ENCODE results near the gene ZSCAN21.

ZSCAN21 gene

GRCh38 chr7:100077205-100077604 lies 27.6 kb downstream of the ZSCAN21 start:
- DNase-seq (ENCODE audit: low read depth): no peak

GRCh38 chr7:100079024-100079560 lies 29.5 kb downstream of the ZSCAN21 start:
- DNase-seq (ENCODE audit: low read depth): no peak

- DNase-seq (ENCODE audit: low read depth): no peak
Measured at GRCh38 chr7:100080907-100081534, 31.4 kb downstream of the ZSCAN21 start.

GRCh38 chr7:100081535-100082102 lies 32.0 kb downstream of the ZSCAN21 start, which contains the start of gene ZNF3:
TSS of gene ZNF3 (minus strand) at chr7:100081723. CDS start at chr7:100077357, 4,366 bp downstream.
- peak; percentile 95 for DNase-seq (ENCODE audit: low read depth)

- no peak for DNase-seq (ENCODE audit: low read depth)
Measured at GRCh38 chr7:100082978-100083377, 33.4 kb downstream of the ZSCAN21 start.

- DNase-seq (ENCODE audit: low read depth): no peak
Measured at GRCh38 chr7:100085515-100085914, 35.9 kb downstream of the ZSCAN21 start.

GRCh38 chr7:100087055-100087750 lies 37.6 kb downstream of the ZSCAN21 start:
- DNase-seq (ENCODE audit: low read depth): no peak

GRCh38 chr7:100088095-100088620 lies 38.6 kb downstream of the ZSCAN21 start:
- DNase-seq (ENCODE audit: low read depth): no peak

GRCh38 chr7:100088621-100089457 lies 39.3 kb downstream of the ZSCAN21 start, which contains the start of gene COPS6:
TSS of gene COPS6 (plus strand) at chr7:100088969. CDS start at chr7:100088991, 22 bp downstream.
- peak; percentile 80 for DNase-seq (ENCODE audit: low read depth)

GRCh38 chr7:100089458-100090196 lies 40.1 kb downstream of the ZSCAN21 start:
- DNase-seq (ENCODE audit: low read depth): no peak

- DNase-seq (ENCODE audit: low read depth): no peak
Measured at GRCh38 chr7:100090527-100091410, 41.2 kb downstream of the ZSCAN21 start.

- no peak for DNase-seq (ENCODE audit: low read depth)
Measured at GRCh38 chr7:100091411-100092181, 42.0 kb downstream of the ZSCAN21 start.

GRCh38 chr7:100093054-100093453 lies 43.5 kb downstream of the ZSCAN21 start:
- DNase-seq (ENCODE audit: low read depth): no peak

GRCh38 chr7:100093498-100093897 lies 43.9 kb downstream of the ZSCAN21 start:
- no peak for DNase-seq (ENCODE audit: low read depth)

- no peak for DNase-seq (ENCODE audit: low read depth)
Measured at GRCh38 chr7:100093925-100094486, 44.4 kb downstream of the ZSCAN21 start.

GRCh38 chr7:100095289-100095688 lies 45.7 kb downstream of the ZSCAN21 start:
- no peak for DNase-seq (ENCODE audit: low read depth)

- DNase-seq (ENCODE audit: low read depth): no peak
Measured at GRCh38 chr7:100095704-100096103, 46.1 kb downstream of the ZSCAN21 start.

- no peak for DNase-seq (ENCODE audit: low read depth)
Measured at GRCh38 chr7:100098913-100099312, 49.3 kb downstream of the ZSCAN21 start.

GRCh38 chr7:100099452-100099851 lies 49.9 kb downstream of the ZSCAN21 start:
- DNase-seq (ENCODE audit: low read depth): no peak

Data from stimulated activated CD8-positive, alpha-beta memory T cell treated with anti-CD3 and anti-CD28 coated beads, Interleukin-4, amount 100 ng/mL, for 24 hours (primary cell).